HL-60 (cell line): ENCODE results near the gene ARAP3.

ENCODE experiments used
- GABPA ChIP-seq: IDR thresholded peaks from 2 replicates; pipeline ENCODE4 v1.6.1; 2012; ENCODE audit warnings: low read depth
- POLR2AphosphoS5 ChIP-seq: IDR thresholded peaks from 2 replicates; pipeline ENCODE4 v1.6.1; 2012; ENCODE audit warnings: low read depth
- SPI1 ChIP-seq: IDR thresholded peaks from 2 replicates; pipeline ENCODE4 v1.6.1; 2012; ENCODE audit warnings: low read depth, mild to moderate bottlenecking, borderline replicate concordance
- TF ChIP-seq, protein P1 (sequence below): IDR thresholded peaks from one replicate; pipeline ENCODE4 v1.5.1; 2011; ENCODE audit warnings: low read length, control low read depth, inconsistent platforms; ENCODE audit not compliant: insufficient read depth
- TF ChIP-seq, protein P2 (sequence below): IDR thresholded peaks from 2 replicates; pipeline ENCODE4 v1.6.1; 2012; ENCODE audit warnings: low read depth; ENCODE audit not compliant: insufficient replicate concordance

DNA sequence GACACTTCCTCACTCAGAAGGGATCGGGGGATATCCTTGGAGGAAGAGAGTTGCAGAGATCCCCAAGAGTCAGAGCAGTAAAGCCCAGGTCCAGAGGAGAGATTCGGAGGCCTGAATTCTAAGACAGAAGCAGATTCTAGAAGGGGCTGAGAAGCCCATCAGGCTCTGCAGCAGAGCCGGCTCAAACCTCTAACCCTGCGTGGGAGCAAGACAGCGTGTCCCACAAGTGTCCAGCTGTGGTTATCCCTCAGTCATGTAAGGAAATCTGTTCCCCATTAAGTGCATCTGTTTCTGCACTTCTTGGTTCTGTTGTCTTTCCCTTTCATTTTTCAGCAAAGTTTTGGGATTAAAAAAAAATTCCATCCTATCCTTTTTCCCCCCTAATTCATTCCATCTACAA, 58.4 kb downstream of the ARAP3 start:
- TF ChIP-seq, protein P1, sequence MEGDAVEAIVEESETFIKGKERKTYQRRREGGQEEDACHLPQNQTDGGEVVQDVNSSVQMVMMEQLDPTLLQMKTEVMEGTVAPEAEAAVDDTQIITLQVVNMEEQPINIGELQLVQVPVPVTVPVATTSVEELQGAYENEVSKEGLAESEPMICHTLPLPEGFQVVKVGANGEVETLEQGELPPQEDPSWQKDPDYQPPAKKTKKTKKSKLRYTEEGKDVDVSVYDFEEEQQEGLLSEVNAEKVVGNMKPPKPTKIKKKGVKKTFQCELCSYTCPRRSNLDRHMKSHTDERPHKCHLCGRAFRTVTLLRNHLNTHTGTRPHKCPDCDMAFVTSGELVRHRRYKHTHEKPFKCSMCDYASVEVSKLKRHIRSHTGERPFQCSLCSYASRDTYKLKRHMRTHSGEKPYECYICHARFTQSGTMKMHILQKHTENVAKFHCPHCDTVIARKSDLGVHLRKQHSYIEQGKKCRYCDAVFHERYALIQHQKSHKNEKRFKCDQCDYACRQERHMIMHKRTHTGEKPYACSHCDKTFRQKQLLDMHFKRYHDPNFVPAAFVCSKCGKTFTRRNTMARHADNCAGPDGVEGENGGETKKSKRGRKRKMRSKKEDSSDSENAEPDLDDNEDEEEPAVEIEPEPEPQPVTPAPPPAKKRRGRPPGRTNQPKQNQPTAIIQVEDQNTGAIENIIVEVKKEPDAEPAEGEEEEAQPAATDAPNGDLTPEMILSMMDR, result no peak
- no peak for TF ChIP-seq SPI1
- TF ChIP-seq, protein P2, sequence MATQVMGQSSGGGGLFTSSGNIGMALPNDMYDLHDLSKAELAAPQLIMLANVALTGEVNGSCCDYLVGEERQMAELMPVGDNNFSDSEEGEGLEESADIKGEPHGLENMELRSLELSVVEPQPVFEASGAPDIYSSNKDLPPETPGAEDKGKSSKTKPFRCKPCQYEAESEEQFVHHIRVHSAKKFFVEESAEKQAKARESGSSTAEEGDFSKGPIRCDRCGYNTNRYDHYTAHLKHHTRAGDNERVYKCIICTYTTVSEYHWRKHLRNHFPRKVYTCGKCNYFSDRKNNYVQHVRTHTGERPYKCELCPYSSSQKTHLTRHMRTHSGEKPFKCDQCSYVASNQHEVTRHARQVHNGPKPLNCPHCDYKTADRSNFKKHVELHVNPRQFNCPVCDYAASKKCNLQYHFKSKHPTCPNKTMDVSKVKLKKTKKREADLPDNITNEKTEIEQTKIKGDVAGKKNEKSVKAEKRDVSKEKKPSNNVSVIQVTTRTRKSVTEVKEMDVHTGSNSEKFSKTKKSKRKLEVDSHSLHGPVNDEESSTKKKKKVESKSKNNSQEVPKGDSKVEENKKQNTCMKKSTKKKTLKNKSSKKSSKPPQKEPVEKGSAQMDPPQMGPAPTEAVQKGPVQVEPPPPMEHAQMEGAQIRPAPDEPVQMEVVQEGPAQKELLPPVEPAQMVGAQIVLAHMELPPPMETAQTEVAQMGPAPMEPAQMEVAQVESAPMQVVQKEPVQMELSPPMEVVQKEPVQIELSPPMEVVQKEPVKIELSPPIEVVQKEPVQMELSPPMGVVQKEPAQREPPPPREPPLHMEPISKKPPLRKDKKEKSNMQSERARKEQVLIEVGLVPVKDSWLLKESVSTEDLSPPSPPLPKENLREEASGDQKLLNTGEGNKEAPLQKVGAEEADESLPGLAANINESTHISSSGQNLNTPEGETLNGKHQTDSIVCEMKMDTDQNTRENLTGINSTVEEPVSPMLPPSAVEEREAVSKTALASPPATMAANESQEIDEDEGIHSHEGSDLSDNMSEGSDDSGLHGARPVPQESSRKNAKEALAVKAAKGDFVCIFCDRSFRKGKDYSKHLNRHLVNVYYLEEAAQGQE, result no peak
- no peak for TF ChIP-seq POLR2AphosphoS5
- TF ChIP-seq GABPA, result no peak
